ENCODE data around the gene SLIT2. TPM values are rescaled to one million over a fixed set of nuclear protein-coding genes. Genes with fewer than 3 reads are reported as not detected.

Gene SLIT2
- total RNA-seq, 1 donor from 2014 or later, result 11.2 TPM

DNA sequence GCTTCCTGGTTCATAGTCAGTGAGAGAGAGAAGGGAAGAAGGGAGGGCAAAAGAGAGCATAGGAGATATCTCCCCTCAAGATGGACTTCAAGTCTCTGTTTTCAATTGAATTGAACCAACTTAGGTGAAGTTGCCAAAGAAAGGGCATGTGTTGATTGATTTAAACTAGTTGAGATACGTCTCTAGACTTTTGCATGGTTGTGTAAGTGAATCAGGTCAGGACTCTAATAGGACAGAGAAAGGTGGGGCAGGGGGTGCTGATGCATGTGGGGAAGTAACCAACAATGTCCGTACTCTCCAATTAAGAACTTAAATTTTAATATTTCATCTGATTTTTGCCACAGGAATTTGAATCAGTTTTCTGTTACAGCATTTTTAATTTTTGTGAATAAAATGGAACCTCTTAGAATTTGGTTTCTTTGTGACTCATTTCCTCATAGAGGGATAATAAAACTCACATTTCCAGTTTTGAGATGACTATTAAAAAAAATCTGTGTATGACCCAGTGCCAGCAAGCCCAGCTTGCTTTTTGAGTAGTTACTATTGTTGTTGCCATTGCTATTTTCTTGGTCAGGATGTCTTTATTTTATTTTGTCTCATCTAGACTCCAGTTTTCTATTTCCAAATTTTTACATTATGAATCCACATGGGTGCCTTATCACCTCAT, 37.3 kb downstream of the SLIT2 start:
- Histone ChIP-seq H3K36me3 (ENCODE audit: insufficient read depth, low read length) (no peaks in the 10 kb centered on the region), H3K9me3 (ENCODE audit: insufficient read depth, low read depth, low read length) (no peaks in the 10 kb centered on the region), H3K27me3 (ENCODE audit: insufficient read depth, low read length) (no peaks in the 10 kb centered on the region), H2AFZ (ENCODE audit: low read depth, low read length) (no peak overlapping the region), H3K9ac (ENCODE audit: low read length) (no peak overlapping the region), H3K79me2 (ENCODE audit: insufficient read depth, low read length) (no peaks in the 10 kb centered on the region), H3K4me1 (ENCODE audit: insufficient read depth, low read length) (peaks cover 6% of the 10 kb centered on the region), H3K4me3 (ENCODE audit: insufficient read depth, low read depth, low read length) (no peak overlapping the region), H3K27ac (ENCODE audit: low read depth, low read length) (no peak overlapping the region), H4K20me1 (ENCODE audit: insufficient read depth, low read length) (no peaks in the 10 kb centered on the region), H3K4me2 (ENCODE audit: low read length) (no peak overlapping the region)
- Mint-ChIP-seq H3K36me3 (ENCODE audit: low read depth, unreplicated experiment) (no peaks in the 10 kb centered on the region), H3K4me3 (ENCODE audit: unreplicated experiment) (no peak overlapping the region), H3K4me1 (ENCODE audit: low read depth, unreplicated experiment) (peaks cover 14% of the 10 kb centered on the region), H3K9me3 (ENCODE audit: unreplicated experiment) (no peaks in the 10 kb centered on the region), H3K27ac (ENCODE audit: unreplicated experiment) (no peak overlapping the region), H3K27me3 (ENCODE audit: low read depth, unreplicated experiment) (no peaks in the 10 kb centered on the region)
- no peak for FAIRE-seq
- DNase-seq (ENCODE audit: low read depth), result no peak
- TF ChIP-seq EZH2 (IDR thresholded peaks at IDR 0.05; ENCODE audit: insufficient read depth, low read length), result no peak
- TF ChIP-seq, protein P1, sequence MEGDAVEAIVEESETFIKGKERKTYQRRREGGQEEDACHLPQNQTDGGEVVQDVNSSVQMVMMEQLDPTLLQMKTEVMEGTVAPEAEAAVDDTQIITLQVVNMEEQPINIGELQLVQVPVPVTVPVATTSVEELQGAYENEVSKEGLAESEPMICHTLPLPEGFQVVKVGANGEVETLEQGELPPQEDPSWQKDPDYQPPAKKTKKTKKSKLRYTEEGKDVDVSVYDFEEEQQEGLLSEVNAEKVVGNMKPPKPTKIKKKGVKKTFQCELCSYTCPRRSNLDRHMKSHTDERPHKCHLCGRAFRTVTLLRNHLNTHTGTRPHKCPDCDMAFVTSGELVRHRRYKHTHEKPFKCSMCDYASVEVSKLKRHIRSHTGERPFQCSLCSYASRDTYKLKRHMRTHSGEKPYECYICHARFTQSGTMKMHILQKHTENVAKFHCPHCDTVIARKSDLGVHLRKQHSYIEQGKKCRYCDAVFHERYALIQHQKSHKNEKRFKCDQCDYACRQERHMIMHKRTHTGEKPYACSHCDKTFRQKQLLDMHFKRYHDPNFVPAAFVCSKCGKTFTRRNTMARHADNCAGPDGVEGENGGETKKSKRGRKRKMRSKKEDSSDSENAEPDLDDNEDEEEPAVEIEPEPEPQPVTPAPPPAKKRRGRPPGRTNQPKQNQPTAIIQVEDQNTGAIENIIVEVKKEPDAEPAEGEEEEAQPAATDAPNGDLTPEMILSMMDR (IDR thresholded peaks at IDR 0.05; ENCODE audit: insufficient read depth, low read depth, low read length), result no peak

DNA sequence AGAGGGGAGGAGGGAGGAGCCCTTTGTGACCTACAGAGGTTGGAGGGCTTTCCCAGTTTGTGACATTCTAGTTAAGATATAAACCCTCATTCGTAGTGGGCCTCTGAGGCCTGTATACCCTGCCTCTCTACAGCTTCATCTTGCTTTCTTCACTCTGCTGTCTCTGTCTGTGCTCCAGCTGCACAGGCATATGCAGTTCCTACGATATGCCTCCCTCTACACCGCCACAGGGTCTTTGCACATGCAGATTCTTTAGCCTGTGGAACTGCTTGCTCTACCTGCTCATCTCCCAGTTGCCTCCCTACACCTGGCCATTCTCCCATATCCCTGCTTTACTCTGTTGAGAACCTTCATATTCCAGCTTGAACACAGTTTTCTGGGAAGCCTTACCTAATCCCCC, 38.1 kb downstream of the SLIT2 start:
- H3K36me3 ChIP-seq (ENCODE audit: insufficient read depth, low read length), result no peaks in the 10 kb centered on the region
- no peak overlapping the region for H3K4me3 ChIP-seq (ENCODE audit: insufficient read depth, low read depth, low read length)
- Mint-ChIP-seq H3K4me1 (ENCODE audit: low read depth, unreplicated experiment) (peaks cover 12% of the 10 kb centered on the region), H3K27me3 (ENCODE audit: low read depth, unreplicated experiment) (no peaks in the 10 kb centered on the region), H3K4me3 (ENCODE audit: unreplicated experiment) (no peak overlapping the region), H3K36me3 (ENCODE audit: low read depth, unreplicated experiment) (no peaks in the 10 kb centered on the region), H3K9me3 (ENCODE audit: unreplicated experiment) (no peaks in the 10 kb centered on the region), H3K27ac (ENCODE audit: unreplicated experiment) (no peak overlapping the region)
- H3K79me2 ChIP-seq (ENCODE audit: insufficient read depth, low read length), result no peaks in the 10 kb centered on the region
- no peak overlapping the region for H2AFZ ChIP-seq (ENCODE audit: low read depth, low read length)
- TF ChIP-seq, protein P1 (IDR thresholded peaks at IDR 0.05; ENCODE audit: insufficient read depth, low read depth, low read length), result no peak
- no peak for TF ChIP-seq EZH2 (IDR thresholded peaks at IDR 0.05; ENCODE audit: insufficient read depth, low read length)
- DNase-seq (ENCODE audit: low read depth) (no peak), FAIRE-seq (no peak)
- H3K9ac ChIP-seq (ENCODE audit: low read length), result no peak overlapping the region
- no peak overlapping the region for H3K27ac ChIP-seq (ENCODE audit: low read depth, low read length)
- peaks cover 6% of the 10 kb centered on the region for H3K4me1 ChIP-seq (ENCODE audit: insufficient read depth, low read length)
- no peak overlapping the region for H3K4me2 ChIP-seq (ENCODE audit: low read length)
- H4K20me1 ChIP-seq (ENCODE audit: insufficient read depth, low read length), result no peaks in the 10 kb centered on the region
- H3K9me3 ChIP-seq (ENCODE audit: insufficient read depth, low read depth, low read length), result no peaks in the 10 kb centered on the region
- no peaks in the 10 kb centered on the region for H3K27me3 ChIP-seq (ENCODE audit: insufficient read depth, low read length)

DNA sequence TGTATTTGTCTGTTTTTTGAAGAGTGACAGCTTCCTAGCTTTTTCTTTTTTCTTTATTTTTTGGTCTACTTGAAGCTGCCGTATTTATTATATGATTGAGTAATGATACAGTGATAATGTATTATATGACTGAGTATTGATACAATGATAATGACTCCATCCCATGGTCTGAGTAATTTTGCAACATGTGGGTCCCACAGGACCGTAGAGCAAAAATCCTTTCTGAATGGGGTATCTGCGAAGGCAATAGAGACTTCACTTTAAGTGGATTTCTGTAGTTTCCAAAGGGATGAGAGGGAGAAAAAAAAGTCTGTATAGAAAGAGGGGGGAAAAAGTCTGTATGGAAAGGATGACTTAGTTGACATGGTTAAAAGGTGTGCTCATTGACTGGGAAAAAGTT, 41.0 kb downstream of the SLIT2 start:
- FAIRE-seq (no peak), DNase-seq (ENCODE audit: low read depth) (no peak)
- no peak overlapping the region for H3K4me2 ChIP-seq (ENCODE audit: low read length)
- H3K79me2 ChIP-seq (ENCODE audit: insufficient read depth, low read length), result no peaks in the 10 kb centered on the region
- H2AFZ ChIP-seq (ENCODE audit: low read depth, low read length), result no peak overlapping the region
- no peak overlapping the region for H3K9ac ChIP-seq (ENCODE audit: low read length)
- no peaks in the 10 kb centered on the region for H3K9me3 ChIP-seq (ENCODE audit: insufficient read depth, low read depth, low read length)
- TF ChIP-seq, protein P1 (IDR thresholded peaks at IDR 0.05; ENCODE audit: insufficient read depth, low read depth, low read length), result no peak
- no peak for TF ChIP-seq EZH2 (IDR thresholded peaks at IDR 0.05; ENCODE audit: insufficient read depth, low read length)
- no peak overlapping the region for H3K27ac ChIP-seq (ENCODE audit: low read depth, low read length)
- Mint-ChIP-seq H3K4me3 (ENCODE audit: unreplicated experiment) (no peak overlapping the region), H3K27me3 (ENCODE audit: low read depth, unreplicated experiment) (no peaks in the 10 kb centered on the region), H3K36me3 (ENCODE audit: low read depth, unreplicated experiment) (no peaks in the 10 kb centered on the region), H3K4me1 (ENCODE audit: low read depth, unreplicated experiment) (no peaks in the 10 kb centered on the region), H3K27ac (ENCODE audit: unreplicated experiment) (no peak overlapping the region), H3K9me3 (ENCODE audit: unreplicated experiment) (no peaks in the 10 kb centered on the region)
- no peaks in the 10 kb centered on the region for H3K4me1 ChIP-seq (ENCODE audit: insufficient read depth, low read length)
- no peak overlapping the region for H3K4me3 ChIP-seq (ENCODE audit: insufficient read depth, low read depth, low read length)
- no peaks in the 10 kb centered on the region for H4K20me1 ChIP-seq (ENCODE audit: insufficient read depth, low read length)
- H3K27me3 ChIP-seq (ENCODE audit: insufficient read depth, low read length), result no peaks in the 10 kb centered on the region
- no peaks in the 10 kb centered on the region for H3K36me3 ChIP-seq (ENCODE audit: insufficient read depth, low read length)
